Left renal pelvis (tissue), 4 donors: ENCODE measurements around the gene DTL. TPM values are rescaled to one million over a fixed set of nuclear protein-coding genes. Genes with fewer than 3 reads are reported as not detected.
A peak's percentile ranks its signal among the peaks of the same experiment; 100 is the strongest.
"Not testable (repeated sequence)": the region's sequence is repeated elsewhere in the genome, so short reads cannot be mapped to it uniquely, and the experiment has no call there.

Experiments used
- DNase-seq, 4 donors: peaks; one replicate each; pipeline ENCODE4 v3.0.0-alpha.2; 2013; ENCODE audit warnings: low read depth in 4 of 4, low spot score in 3 of 4
- polyA plus RNA-seq, 4 donors: library from polyadenylated mRNA; unstranded; fragments of 120-200 nt; gene quantifications; one replicate each; pipeline ENCODE4 v1.2.1, GENCODE V29; 2013; ENCODE audit not compliant: insufficient read length in 4 of 4

The DTL gene
- 10 to 100 TPM; 17.8 to 22.0 (median 20.5) TPM for polyA plus RNA-seq

- DNase-seq: peak; percentile 98 to 99 (median 98)
Measured at GRCh38 chr1:212035123-212035834, at the start of gene DTL, which contains the start of gene INTS7. DTL (plus strand) TSS chr1:212035748; CDS start chr1:212035891, 143 bp downstream. INTS7 (minus strand) TSS chr1:212035557; CDS start chr1:212035437, 120 bp downstream.

GRCh38 chr1:211986628-211987254 is 48.8 kb upstream of the DTL start:
- DNase-seq: no peak

- no peak for DNase-seq
Measured at GRCh38 chr1:211991695-211992094, 43.9 kb upstream of the DTL start.

GRCh38 chr1:211997426-211997825 is 38.1 kb upstream of the DTL start:
- DNase-seq: not testable (repeated sequence)

- no peak for DNase-seq
Measured at GRCh38 chr1:212002536-212002935, 33.0 kb upstream of the DTL start.

GRCh38 chr1:212004895-212005608 is 30.5 kb upstream of the DTL start:
- DNase-seq: no peak

GRCh38 chr1:212007178-212007577 is 28.4 kb upstream of the DTL start:
- DNase-seq: no peak

GRCh38 chr1:212007886-212008285 is 27.7 kb upstream of the DTL start:
- no peak for DNase-seq

GRCh38 chr1:212009561-212009960 is 26.0 kb upstream of the DTL start:
- DNase-seq: no peak

- no peak for DNase-seq
Measured at GRCh38 chr1:212010004-212010403, 25.5 kb upstream of the DTL start.

- peak in 1 of 4 donors; percentile 29 for DNase-seq
Measured at GRCh38 chr1:212012034-212012740, 23.4 kb upstream of the DTL start.

GRCh38 chr1:212013672-212014071 is 21.9 kb upstream of the DTL start:
- no peak for DNase-seq

- no peak for DNase-seq
Measured at GRCh38 chr1:212020975-212021374, 14.6 kb upstream of the DTL start.

GRCh38 chr1:212021563-212021962 is 14.0 kb upstream of the DTL start:
- no peak for DNase-seq

GRCh38 chr1:212022908-212023307 is 12.6 kb upstream of the DTL start:
- not testable (repeated sequence) for DNase-seq

GRCh38 chr1:212024469-212025149 is 10.9 kb upstream of the DTL start:
- no peak for DNase-seq

GRCh38 chr1:212027727-212028126 is 7.8 kb upstream of the DTL start:
- not testable (repeated sequence) for DNase-seq

GRCh38 chr1:212030936-212031528 is 4.5 kb upstream of the DTL start:
- no peak for DNase-seq

GRCh38 chr1:212034516-212035122 is 929 bp upstream of the DTL start:
- no peak for DNase-seq
